Inferior parietal cortex (tissue), 1 donor: ENCODE data around the gene DMAC2.
"Not testable (repeated sequence)": the region's sequence is repeated elsewhere in the genome, so short reads cannot be mapped to it uniquely, and the experiment has no call there.

ENCODE experiments used
- DNase-seq: peaks from one replicate; pipeline ENCODE4 v3.0.0-alpha.2; 2016; ENCODE audit errors: extremely low spot score

Gene DMAC2

DNA sequence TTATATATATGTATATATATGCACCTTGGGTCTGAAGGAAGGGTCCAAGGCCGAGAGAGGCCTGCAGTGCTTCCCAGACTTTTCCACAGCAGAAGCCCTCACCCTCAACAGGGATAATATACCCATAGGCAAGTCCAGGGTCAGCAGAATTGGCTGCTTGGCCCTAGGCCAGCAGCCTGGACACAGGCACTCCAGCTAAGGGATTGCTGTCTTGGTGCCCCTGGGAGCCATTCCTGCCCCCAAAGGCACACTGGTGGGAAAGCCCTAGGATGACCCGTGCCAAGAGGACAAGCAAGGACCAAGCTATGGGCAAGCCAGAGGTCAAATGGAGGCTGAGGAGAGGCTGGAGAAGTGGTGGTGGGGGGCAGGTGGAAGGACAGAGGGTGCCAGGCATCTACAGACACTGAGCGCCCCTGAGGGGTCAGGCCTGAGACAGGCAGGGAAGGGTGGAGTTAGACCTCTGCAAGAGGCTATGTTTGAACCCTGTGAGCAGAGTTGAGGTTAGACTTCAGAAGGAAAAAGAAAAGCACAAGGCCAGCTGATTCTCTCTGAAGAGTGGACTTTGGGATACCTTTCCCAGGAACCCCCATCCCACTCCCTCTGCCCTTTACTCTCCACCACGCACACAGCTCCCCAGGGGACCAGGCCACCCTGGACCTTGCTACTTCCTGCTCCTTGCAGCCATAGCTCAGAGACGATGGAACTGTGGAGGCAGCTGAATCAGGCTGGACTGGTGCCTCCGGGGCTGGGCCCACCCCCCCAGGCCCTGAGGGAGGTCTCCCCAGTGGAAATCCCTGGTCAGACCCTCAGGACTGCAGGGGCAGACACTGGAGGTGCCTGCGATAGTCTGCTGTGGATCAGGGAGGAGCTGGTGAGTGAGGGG lies 3.0 kb upstream of the DMAC2 start, which contains the start of gene ERICH4:
Gene ERICH4, plus strand, starts transcription at position 684 of the 883 bp plus-strand sequence. Its CDS starts 14 bp downstream, at position 698.
- no peak for DNase-seq

GRCh38 chr19:41441321-41441945 lies 1.7 kb upstream of the DMAC2 start:
- DNase-seq: no peak

- no peak for DNase-seq
These were observed 1.7 kb downstream of the DMAC2 start for GRCh38 chr19:41437944-41438574.

GRCh38 chr19:41436674-41436951 lies 3.1 kb downstream of the DMAC2 start:
- no peak for DNase-seq

- no peak for DNase-seq
These were observed 3.6 kb downstream of the DMAC2 start for GRCh38 chr19:41435936-41436673.

GRCh38 chr19:41435376-41435775 lies 4.3 kb downstream of the DMAC2 start:
- not testable (repeated sequence) for DNase-seq

GRCh38 chr19:41434450-41434849 lies 5.3 kb downstream of the DMAC2 start:
- no peak for DNase-seq

GRCh38 chr19:41433171-41433570 lies 6.5 kb downstream of the DMAC2 start:
- no peak for DNase-seq

- no peak for DNase-seq
These were observed 8.0 kb downstream of the DMAC2 start for GRCh38 chr19:41431426-41432386.

- DNase-seq: no peak
These were observed 8.8 kb downstream of the DMAC2 start for GRCh38 chr19:41430922-41431321.

- DNase-seq: no peak
These were observed 11.2 kb downstream of the DMAC2 start for GRCh38 chr19:41428481-41428859.

DNA sequence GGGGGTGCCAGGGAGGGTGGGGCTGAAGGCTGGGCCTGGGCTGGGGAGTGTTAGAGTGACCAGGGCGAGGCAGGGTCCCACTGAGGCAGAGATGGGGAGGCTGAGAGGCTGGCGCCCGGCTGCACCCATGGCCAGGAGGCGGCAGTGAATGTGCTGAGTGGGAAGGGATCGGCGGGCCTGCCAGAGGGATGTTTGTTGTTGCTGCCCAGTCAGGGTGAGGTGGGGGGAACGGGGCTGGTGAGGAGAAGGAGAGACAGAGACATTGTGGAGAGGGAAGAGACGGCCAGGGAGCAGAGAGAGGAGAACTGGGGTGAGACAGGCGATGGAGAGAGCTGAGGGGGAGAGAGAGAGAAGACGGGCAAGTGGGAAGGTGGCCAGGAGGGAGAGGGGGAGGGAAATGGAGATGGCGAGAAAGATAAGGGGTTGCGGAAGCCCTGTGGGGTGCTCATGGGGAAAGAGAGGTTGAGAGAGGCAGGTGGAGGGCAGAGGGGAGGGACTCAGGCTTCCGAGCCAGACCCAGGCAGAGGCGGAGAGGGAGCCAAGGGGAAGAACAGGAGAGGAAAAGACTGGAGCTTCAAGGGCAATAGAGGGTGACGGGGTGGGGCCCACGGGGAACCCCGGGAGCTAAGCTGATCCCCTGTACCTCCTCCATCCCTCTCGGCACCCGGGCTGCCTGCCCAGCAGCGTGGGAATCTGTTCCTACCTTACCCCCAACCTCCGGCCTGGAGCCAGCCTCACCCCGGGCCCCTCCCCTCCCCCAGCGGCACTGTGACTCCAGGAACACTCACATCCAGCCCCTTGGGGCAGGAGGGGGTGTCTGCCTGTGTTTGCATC lies 11.8 kb downstream of the DMAC2 start:
- DNase-seq: no peak

DNA sequence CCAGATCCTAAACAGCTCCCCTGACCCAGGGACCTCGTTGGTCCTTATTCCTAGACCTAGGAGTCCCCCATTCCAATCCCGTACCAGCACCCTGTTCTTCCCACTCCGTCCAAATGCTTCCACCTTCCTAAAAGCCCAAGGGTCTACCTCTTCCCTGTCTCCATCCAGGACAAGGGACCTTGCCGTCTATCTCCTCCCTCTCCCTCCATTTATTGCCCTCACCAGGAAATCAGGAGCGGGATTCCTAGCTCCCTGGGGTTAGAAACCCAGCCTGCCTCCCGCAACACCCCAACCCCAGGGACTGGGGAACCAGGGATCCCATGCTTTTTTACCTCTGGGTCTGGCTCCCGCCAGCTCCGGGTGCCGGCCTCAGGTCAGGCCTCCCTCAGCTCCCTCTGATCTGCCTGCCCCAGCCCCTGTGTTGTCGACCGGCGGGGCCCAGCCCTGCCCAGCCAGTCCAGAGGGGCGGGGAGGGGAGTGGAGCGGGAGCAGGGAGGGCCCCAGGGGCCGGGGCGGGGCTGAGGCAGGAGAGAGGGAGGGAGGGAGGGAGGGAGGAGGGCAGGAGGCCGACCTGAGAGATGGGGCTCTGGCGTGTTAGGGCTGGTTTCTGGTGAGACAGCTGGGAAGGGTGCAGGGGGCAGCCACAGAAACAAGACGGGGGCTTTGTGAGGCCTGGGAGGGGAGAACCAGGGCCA lies 12.6 kb downstream of the DMAC2 start, which contains the start of gene B3GNT8:
Gene B3GNT8, minus strand, starts transcription at position 423 of the 695 bp plus-strand sequence. CDS start 596 bp downstream, outside the sequence.
- DNase-seq: no peak

DNA sequence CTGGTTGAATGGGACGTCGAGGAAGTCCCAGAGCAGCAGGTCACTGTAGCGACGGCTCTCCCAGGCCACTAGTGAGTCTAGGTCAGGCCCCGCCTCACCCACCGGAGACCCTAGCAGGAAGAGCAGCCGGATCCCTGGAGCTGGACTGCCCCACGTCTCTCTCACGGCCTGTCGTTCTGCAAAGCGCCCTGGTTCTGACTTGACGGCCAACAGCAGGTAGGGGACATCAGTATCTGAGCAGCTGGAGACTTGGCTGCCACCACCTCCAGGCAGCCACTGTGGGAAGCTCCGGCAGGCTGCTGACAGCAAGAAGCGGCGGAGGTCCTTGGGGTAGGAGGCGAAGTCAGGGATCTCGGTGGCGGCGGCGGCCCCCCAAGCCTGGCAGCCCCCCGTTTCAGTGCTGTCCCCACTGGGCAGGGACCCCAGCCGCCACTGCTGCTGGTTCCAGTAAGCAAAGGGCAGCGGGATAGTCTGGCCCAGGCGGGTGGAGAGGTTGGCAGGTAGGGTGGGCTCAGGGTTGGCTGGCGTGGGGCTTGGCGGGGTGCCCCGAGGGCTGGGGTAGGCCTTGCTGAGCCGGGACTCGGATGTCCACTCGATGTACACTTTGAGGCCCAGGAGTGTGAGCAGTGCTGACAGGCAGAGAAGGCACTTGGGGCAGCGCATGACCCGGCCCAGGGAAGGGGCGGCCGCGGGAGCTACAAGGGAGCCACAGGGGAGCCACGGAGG lies 13.4 kb downstream of the DMAC2 start:
- no peak for DNase-seq

- DNase-seq: no peak
These were observed 14.3 kb downstream of the DMAC2 start for GRCh38 chr19:41425174-41426115.

- no peak for DNase-seq
These were observed 15.2 kb downstream of the DMAC2 start for GRCh38 chr19:41424335-41425173.

GRCh38 chr19:41422955-41423354 lies 16.8 kb downstream of the DMAC2 start:
- DNase-seq: no peak
